Kidney tubule cell (primary cell): Measurements from ENCODE around the gene ARMC6.
A peak's percentile ranks its signal among the peaks of the same experiment; 100 is the strongest.

Experiments used
- DNase-seq: peaks from one replicate; pipeline ENCODE4 v3.0.0-alpha.2; 2018; ENCODE audit warnings: low spot score

Gene ARMC6

GRCh38 chr19:19033426-19034203, at the start of gene ARMC6, which contains the start of gene SUGP2:
ARMC6 (plus strand) TSS chr19:19033603; CDS start chr19:19034210, 607 bp downstream.
SUGP2 (minus strand) TSS chr19:19033517; CDS start chr19:19031071, 2,446 bp downstream.
- peak; percentile 93 for DNase-seq

DNA sequence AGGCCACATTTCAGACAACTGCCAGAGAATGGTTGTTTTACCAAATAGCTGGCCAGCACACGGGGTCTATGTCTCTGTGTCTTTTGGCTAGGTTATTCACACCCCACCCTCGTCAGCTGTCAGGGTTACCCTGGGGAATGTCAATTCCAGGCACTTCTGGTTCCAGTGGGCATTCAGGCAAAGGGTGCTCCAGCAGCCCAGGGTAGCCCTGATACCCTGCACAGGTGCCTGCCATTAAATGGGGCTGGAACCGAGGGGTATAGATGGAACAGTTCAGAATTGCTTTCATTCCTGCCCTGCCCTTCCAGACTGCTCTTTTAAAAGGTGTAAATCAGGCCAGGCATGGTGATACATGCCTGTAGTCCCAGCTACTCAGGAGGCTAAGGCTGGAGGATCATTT, 49.2 kb upstream of the ARMC6 start:
- no peak for DNase-seq

DNA sequence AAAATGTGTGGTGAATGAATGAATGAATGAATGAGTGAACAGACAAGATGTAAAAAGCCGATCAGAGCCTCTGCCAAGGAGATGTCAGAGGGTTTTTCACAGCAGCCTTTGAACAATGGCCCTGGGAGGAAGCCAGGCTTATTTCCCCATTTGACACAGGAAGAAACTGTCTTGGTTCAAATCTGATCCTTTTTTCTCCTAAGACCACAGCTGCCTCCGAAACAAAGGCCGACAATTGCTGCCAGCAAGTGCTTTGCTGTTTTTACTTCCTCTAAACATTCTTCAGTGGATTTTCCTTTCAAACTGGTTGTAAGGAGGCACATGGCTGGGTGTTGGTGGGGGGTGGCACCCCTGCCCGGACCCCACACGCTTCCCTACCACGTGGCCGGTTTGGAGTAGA, 48.1 kb upstream of the ARMC6 start:
- no peak for DNase-seq

- DNase-seq = no peak
These were observed 45.9 kb upstream of the ARMC6 start for GRCh38 chr19:18987456-18987855.

- no peak for DNase-seq
These were observed 44.1 kb upstream of the ARMC6 start for GRCh38 chr19:18989316-18989715.

GRCh38 chr19:18990128-18990708, 43.2 kb upstream of the ARMC6 start:
- no peak for DNase-seq

- DNase-seq = no peak
These were observed 42.4 kb upstream of the ARMC6 start for GRCh38 chr19:18991006-18991405.

GRCh38 chr19:18991468-18991867, 41.9 kb upstream of the ARMC6 start:
- DNase-seq = no peak

DNA sequence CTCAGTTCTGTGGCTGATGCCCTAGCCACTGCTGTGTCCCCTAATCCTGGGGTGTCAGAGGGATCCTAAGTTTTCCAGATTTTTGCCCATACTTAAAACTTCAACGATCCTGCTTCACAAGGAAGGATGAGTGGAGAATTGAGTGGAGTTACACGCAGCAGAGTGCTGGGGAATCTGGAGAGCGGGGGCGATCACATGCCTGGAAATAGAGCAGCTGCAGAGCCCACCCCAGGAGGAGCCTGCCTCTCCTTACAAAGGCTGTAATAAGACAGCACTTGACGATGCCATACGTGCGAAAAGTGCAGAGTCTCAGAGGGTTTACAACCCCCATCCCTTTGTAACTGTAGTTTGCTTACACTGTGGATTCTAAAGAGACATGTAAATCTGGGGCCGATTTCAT, 40.7 kb upstream of the ARMC6 start:
- no peak for DNase-seq

- DNase-seq = no peak
These were observed 40.3 kb upstream of the ARMC6 start for GRCh38 chr19:18993115-18993514.

- peak; percentile 88 for DNase-seq
These were observed 37.6 kb upstream of the ARMC6 start for GRCh38 chr19:18995804-18996241.

GRCh38 chr19:18996351-18996750, 37.1 kb upstream of the ARMC6 start:
- no peak for DNase-seq

DNA sequence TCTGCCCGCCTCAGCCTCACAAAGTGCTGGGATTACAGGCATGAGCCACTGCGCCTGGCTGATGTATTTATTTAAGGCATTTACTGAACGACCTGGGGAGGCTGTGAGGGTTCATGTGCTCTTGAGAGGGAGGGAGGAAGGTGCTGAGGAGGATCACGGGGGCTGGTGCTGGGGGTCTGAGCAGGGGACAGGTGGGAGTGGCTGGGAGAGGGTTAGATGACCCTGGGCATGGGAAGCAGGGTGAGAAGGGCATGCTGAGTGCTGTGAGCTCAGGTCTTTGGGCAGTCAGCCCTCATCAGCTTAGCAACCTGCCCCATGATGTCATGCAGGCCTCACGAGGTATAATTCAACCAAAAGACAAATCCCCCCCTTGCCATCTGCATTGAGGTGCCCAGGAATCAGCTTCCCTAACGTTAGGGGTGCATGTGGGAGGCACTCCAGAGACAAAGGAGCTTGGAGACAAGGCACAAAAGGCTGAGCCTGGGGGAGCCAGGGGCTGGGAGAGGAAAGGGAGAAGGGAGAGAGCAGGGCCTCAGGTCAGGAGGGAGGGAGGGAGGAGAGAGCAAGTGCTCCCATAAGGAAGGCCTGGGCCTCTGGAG, 36.5 kb upstream of the ARMC6 start:
- no peak for DNase-seq

DNA sequence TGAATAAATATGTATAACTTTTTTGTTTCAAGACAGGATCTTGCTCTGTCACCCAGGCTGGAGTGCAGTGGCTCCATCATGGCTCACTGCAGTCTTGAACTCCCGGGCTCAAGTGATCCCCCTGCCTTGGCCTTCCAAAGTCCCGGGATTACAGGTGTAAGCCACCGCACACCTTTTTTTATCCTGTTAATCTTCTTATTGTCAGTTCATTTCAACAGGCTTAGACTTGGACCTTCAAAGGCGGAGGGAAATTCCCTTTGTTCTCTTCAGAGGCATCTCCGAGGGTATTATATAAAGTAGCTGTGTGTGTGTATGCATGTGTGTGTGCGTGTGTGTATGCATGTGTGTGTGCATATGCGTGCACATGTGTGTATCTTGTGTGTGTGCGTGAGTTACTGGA, 35.1 kb upstream of the ARMC6 start:
- no peak for DNase-seq

- DNase-seq = peak; percentile 19
These were observed 34.2 kb upstream of the ARMC6 start for GRCh38 chr19:18999016-18999758.

DNA sequence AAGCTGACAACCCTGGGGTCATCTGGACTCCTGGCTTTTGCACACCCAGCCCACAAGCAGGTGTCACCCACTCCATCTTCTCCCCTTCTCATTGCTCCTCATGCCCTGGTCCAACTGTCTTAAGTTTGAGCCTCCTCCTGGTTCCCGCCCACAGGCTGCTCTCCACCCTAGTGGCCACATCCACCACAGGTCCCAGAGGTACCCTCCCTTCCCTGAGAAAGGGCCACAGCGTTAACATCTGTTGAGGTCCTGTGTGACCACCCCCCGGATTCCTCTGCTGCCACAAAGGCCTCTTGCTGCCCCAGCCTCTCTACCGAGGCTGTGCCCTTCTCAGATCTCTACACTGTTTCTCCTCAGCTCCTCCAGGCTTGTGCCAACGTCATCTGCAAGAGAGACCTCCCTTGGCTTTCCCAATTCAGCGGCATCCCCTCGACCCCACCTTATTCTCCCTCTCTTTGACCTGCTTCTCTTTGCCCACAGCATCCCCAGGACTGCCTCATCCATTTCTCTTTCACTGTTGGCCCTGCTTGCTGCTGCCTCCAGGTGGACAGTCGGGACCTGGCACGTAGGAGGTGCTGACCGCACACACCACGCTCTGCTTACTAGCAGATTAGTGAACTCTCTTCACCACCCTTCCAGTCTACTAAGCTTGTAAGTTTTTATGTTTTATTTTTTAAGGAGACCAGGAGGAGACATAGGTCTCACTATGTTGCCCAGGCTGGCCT, 33.3 kb upstream of the ARMC6 start:
- DNase-seq = peak; percentile 11

DNA sequence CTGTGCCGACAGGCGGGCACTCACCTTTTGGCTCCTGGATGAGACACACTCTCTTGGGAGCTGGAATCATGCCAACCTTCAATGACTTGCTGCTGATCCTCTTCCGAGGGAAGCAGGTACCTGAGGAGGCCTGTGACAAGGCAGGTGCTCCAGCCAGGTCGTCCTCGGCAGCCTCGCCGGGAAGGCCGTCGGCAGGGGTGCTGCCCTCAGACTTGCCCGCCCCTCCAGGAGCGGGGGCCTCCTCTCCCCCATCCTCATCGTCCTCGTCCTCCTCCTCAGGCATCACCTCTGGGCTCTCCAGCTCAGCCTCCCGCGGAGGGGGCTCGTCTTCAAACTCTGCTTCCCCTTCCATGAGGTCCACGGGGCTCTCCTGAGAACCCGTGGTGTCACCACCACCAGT, 29.3 kb upstream of the ARMC6 start:
- DNase-seq = no peak

DNA sequence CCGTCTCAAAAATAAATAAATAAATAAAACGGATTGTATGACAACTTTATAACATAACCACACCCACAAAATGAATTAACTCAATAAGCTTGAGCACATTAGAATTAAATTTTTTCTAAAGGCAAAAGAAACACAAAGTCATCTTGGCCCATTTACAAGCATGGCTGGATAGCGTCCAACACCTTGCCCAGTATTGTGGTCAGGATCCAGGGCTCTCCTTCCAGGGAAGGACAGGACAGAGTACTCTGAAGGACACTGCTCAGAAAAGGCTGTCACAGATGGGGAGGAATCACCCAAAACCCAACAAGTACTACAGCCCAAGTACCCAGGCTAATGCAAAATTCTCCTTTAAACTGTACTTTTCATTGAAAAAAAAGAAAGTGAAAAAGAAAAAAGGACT, 27.2 kb upstream of the ARMC6 start:
- DNase-seq = no peak

GRCh38 chr19:19009951-19010350, 23.5 kb upstream of the ARMC6 start:
- no peak for DNase-seq

- DNase-seq = no peak
These were observed 22.9 kb upstream of the ARMC6 start for GRCh38 chr19:19010551-19010950.

- peak; percentile 80 for DNase-seq
These were observed 12.3 kb upstream of the ARMC6 start for GRCh38 chr19:19021115-19021514.
